BE2C (cell line): ENCODE results near the gene CEPT1.

Experiments used
- DNase-seq: peaks from one replicate; pipeline ENCODE4 v3.0.0-alpha.2; 2020
- H3K27me3 ChIP-seq: fragments of 250-450 bp; sonication (Bioruptor Pico); 2 replicates; pipeline ENCODE4 v1.5.1; 2020; ENCODE audit warnings: mild to moderate bottlenecking
- H3K36me3 ChIP-seq: fragments of 250-450 bp; sonication (Bioruptor Pico); 2 replicates; pipeline ENCODE4 v1.5.1; 2020; ENCODE audit warnings: mild to moderate bottlenecking
- H3K4me1 ChIP-seq: fragments of 250-450 bp; sonication (Bioruptor Pico); 2 replicates; pipeline ENCODE4 v1.5.1; 2020
- H3K4me3 ChIP-seq: 2 replicates; pipeline ENCODE4 v1.5.1; 2011; ENCODE audit warnings: low read depth, low read length
- H3K9me3 ChIP-seq: fragments of 250-450 bp; sonication (Bioruptor Pico); 2 replicates; pipeline ENCODE4 v1.5.1; 2020
- TF ChIP-seq, protein P1 (sequence below): IDR thresholded peaks from 2 replicates; pipeline ENCODE4 v1.5.1; 2012; ENCODE audit warnings: mild to moderate bottlenecking, low read depth, low read length

CEPT1 gene

DNA sequence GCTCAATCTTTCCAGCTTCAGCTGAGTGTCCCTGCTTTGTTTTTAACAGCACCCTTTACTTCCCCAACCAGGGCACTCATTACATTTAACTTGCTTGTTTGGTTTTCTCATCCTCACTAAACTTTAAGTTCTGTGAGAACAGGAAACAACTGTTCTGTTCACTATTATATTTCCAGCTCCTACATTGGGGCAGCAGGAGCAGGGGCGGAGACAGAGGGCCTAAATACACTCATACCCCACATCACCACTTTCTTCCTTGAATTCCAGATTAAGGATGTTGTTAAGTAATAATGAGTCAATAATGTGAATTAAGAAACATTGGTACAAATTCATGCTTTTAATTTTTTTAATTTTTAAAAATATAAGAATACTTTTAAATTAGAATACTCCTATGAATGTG, 6.2 kb upstream of the CEPT1 start:
- H3K4me3 ChIP-seq: no peak overlapping the region
- no peak for DNase-seq
- H3K27me3 ChIP-seq: no peaks in the 10 kb centered on the region
- TF ChIP-seq, protein P1, sequence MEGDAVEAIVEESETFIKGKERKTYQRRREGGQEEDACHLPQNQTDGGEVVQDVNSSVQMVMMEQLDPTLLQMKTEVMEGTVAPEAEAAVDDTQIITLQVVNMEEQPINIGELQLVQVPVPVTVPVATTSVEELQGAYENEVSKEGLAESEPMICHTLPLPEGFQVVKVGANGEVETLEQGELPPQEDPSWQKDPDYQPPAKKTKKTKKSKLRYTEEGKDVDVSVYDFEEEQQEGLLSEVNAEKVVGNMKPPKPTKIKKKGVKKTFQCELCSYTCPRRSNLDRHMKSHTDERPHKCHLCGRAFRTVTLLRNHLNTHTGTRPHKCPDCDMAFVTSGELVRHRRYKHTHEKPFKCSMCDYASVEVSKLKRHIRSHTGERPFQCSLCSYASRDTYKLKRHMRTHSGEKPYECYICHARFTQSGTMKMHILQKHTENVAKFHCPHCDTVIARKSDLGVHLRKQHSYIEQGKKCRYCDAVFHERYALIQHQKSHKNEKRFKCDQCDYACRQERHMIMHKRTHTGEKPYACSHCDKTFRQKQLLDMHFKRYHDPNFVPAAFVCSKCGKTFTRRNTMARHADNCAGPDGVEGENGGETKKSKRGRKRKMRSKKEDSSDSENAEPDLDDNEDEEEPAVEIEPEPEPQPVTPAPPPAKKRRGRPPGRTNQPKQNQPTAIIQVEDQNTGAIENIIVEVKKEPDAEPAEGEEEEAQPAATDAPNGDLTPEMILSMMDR: no peak
- H3K4me1 ChIP-seq: no peaks in the 10 kb centered on the region
- peaks cover 7% of the 10 kb centered on the region for H3K36me3 ChIP-seq
- H3K9me3 ChIP-seq: no peaks in the 10 kb centered on the region

DNA sequence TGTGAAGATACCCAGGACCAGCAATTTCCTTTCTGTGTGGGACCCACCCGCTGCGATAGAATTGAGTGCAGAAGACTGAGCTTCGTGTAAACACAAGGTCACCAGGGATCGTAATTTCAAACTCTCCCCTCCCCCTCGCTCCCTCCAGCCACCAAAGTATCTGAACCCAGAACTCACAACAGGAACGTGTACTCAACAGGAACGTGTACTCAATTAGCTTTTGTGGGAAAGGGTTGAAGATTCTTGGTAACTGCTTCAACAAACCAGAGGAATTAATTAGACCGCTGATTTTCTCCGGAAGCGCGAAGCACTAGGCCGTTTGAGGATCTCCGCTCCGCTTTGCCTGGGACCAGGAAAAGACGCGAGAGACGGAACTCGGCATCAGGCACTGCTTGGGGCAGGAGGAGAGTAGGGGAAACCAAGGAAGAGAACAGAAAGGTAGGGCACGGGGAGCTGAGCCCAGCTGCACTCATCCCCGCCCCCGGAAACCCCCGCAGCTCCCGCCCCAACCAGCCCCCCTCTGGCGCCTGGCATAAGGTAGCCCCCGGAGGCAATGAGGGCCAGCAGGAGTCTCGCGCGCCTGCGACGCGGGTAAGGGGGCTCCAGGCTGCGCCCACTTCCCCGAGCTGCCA, 583 bp upstream of the CEPT1 start:
- H3K36me3 ChIP-seq: no peaks in the 10 kb centered on the region; the same call in none of the 2 replicates
- H3K27me3 ChIP-seq: no peaks in the 10 kb centered on the region
- H3K4me3 ChIP-seq: peak overlapping the region; percentile 98
- H3K4me1 ChIP-seq: no peaks in the 10 kb centered on the region
- DNase-seq: no peak
- TF ChIP-seq, protein P1: no peak
- H3K9me3 ChIP-seq: no peaks in the 10 kb centered on the region

DNA sequence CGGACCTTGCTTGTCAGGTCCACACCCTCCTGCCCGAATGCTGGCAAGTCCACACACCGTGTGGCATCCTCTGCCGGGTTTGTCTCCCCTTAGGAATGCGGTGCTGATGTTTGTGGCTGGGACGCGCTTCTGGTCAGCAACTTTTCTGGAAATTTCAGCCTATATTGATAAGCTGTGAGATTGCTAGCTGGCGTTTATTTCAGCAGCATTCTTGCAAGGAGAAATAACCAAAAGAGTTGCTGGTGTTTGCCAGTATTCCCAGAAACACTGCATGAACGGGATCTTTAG, 601 bp downstream of the CEPT1 start:
- DNase-seq: no peak
- Histone ChIP-seq H3K9me3 (no peaks in the 10 kb centered on the region), H3K4me1 (no peaks in the 10 kb centered on the region), H3K36me3 (no peaks in the 10 kb centered on the region; the same call in none of the 2 replicates), H3K27me3 (no peaks in the 10 kb centered on the region), H3K4me3 (peak overlapping the region; percentile 98)
- TF ChIP-seq, protein P1: no peak

DNA sequence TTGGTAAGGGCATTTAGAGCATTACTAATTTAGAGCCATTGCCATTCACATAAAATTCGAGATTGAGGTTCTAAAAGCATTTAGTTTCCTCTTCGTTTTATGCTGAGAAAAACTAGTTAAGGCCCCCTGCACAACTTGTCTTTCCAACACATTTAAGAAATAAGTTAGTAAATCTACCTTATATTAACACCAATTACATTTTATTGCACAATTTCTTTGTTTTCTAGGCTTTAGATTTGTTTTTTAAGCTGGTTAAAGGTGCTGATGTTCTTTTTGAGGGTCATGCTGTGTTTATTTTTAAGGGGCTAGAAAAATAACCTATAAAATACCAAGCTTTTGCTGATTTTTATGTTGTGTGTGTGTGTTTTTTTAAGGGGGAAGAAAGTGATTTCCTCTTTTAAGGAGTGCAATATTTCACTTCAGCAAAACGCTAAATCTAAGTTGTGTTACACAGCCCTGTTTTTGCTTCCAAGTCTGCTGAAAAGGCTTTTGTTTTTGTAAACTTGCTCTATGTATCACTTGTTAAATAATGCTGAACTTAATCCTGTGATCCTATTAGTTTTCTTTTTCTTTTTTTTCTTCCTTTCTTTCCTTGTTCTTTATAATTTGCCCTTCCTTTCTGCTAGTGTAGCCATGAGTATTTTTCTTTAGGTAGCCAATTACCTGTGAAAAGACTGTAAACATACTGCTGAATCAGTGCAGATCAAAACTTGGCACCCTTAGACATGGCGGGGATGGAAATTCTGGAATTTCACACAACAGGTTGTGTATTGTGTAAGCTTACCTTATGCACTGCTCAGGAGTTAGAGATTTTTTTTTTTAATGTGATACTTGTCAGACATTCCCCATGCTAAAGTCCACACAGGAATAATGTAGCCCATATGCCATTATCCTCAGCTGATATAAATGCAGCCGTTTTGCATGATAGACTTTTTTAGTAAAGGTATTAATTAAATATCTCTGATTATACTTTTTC, 1.5 kb downstream of the CEPT1 start:
- Histone ChIP-seq H3K36me3 (no peaks in the 10 kb centered on the region; the same call in 1 of the 2 replicates), H3K9me3 (no peaks in the 10 kb centered on the region), H3K4me3 (peak overlapping the region; percentile 98), H3K27me3 (no peaks in the 10 kb centered on the region), H3K4me1 (no peaks in the 10 kb centered on the region)
- TF ChIP-seq, protein P1: no peak
- no peak for DNase-seq

DNA sequence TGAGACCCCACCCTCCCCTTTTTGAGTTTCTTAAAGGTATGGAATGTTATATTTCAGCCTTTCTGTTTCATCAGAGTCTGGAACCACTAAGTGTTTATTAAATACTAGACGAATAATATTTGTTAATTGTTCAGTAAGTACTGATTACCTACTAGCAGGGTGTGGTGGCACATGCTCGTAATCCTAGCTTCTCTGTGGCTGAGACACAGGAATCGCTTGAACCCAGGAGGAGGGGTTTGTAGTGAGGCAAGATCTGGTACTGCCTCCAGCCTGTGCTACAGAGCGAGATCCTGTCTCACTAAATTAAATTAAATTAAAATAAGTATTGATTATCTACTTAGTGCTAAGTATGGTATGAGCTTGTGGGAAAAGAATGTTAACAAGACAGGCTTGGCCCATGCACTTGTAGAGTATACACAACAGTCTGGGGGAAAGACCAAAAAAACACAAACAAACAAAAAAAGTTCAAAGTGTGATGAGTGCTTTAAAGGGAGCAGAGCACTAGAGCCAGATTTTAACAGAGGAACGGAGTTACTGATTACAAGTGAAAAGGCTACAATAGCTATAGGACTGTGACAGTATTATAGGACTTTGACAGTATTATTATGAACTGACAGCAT, 2.4 kb downstream of the CEPT1 start:
- Histone ChIP-seq H3K4me3 (no peak overlapping the region), H3K4me1 (no peaks in the 10 kb centered on the region), H3K27me3 (no peaks in the 10 kb centered on the region), H3K36me3 (peaks cover 4% of the 10 kb centered on the region), H3K9me3 (no peaks in the 10 kb centered on the region)
- TF ChIP-seq, protein P1: no peak
- DNase-seq: no peak

DNA sequence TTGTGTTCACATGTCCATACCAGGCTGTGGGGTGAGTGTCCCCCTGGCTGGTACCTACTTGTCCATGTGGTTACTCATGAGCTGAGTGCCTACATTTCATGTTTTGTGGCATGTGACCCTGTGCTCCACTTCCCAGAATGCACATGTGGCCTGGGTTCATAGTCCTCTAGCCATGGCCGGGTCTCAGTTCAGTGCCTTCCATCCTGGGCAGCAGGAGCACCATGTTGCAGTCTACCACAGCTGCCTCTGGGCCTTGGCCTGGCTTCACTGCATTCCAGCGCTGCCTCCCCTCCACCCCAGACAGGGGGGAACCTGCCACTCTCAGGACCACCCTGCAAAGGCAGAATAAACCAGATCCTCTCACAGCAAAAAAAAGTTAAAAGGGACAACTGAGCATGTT, 5.5 kb downstream of the CEPT1 start:
- Histone ChIP-seq H3K9me3 (no peaks in the 10 kb centered on the region), H3K27me3 (no peaks in the 10 kb centered on the region), H3K4me3 (no peak overlapping the region), H3K36me3 (peaks cover 31% of the 10 kb centered on the region), H3K4me1 (no peaks in the 10 kb centered on the region; the same call in 1 of the 2 replicates)
- no peak for DNase-seq
- TF ChIP-seq, protein P1: no peak
